Activated T-cell treated with anti-CD3 and anti-CD28 coated beads, Interleukin-2, amount 50 U/mL, for 48 hours (primary cell): ENCODE measurements around the gene ERICH2.

Source experiments
- DNase-seq, 2 experiments: peaks; one replicate each; pipeline ENCODE4 v3.0.0-alpha.2; 2020

The ERICH2 gene

DNA sequence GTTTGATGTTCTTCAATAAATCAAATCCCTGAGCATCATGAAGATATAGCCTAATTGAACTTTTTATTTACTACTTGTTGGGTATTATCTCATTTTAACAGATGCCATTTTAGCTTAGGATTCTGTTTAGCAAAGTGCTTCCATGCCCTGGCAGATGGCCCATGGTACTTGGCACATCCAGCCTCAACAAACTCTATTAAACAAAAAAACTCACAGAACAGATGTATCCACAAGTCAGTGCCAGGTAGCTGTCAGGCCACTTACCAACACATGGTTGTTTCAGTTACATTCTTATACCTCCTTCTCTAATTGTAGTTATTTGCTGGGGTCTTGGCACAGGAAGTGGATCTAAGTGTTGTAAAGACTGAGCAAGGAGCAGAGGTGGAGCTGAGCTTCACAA is 76.1 kb downstream of the ERICH2 start:
- DNase-seq = no peak

DNA sequence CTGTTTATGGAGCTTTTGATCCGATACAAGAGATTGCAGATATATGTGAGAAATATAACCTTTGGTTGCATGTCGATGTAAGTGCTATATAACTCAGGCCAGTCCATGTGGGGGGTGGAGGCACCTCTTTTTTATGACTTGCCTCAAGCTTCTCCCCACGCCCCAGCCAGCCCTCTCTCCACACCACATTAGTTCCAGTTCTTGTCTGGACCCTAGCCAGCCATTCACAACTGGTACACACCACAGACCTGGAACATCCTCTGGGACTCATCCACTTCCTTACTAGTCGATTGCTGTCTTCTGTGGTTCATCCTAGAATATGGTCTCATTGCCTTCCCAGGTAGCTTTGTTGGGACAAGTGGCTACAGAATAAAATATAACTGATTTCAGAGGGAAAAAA is 77.5 kb downstream of the ERICH2 start:
- DNase-seq = no peak
